Stimulated activated CD8-positive, alpha-beta memory T cell treated with anti-CD3 and anti-CD28 coated beads, Interleukin-2, amount 100 ng/mL, for 48 hours (primary cell): ENCODE measurements around the gene DCUN1D4.

Experiments
- DNase-seq, 2 donors: peaks; one replicate each; pipeline ENCODE4 v3.0.0-alpha.2; 2020; ENCODE audit warnings: low read depth in 2 of 2

DCUN1D4 gene

GRCh38 chr4:51842554-51843308, at the start of gene DCUN1D4:
Gene DCUN1D4, plus strand, starts transcription at chr4:51843153. Its CDS starts 90 bp downstream, at chr4:51843243.
- DNase-seq: peak; percentile 98 to 99

GRCh38 chr4:51820443-51821234, 22.3 kb upstream of the DCUN1D4 start:
- no peak for DNase-seq

- DNase-seq: no peak
Observed at GRCh38 chr4:51825341-51825740, 17.6 kb upstream of the DCUN1D4 start.

GRCh38 chr4:51830156-51830720, 12.7 kb upstream of the DCUN1D4 start:
- DNase-seq: no peak

GRCh38 chr4:51831133-51831532, 11.8 kb upstream of the DCUN1D4 start:
- peak; percentile 14 to 34 for DNase-seq

- no peak for DNase-seq
Observed at GRCh38 chr4:51833236-51833635, 9.7 kb upstream of the DCUN1D4 start.

- no peak for DNase-seq
Observed at GRCh38 chr4:51835079-51835478, 7.9 kb upstream of the DCUN1D4 start.

- DNase-seq: no peak
Observed at GRCh38 chr4:51835855-51836254, 7.1 kb upstream of the DCUN1D4 start.

- no peak for DNase-seq
Observed at GRCh38 chr4:51836549-51836948, 6.4 kb upstream of the DCUN1D4 start.

- no peak for DNase-seq
Observed at GRCh38 chr4:51840781-51841180, 2.2 kb upstream of the DCUN1D4 start.

GRCh38 chr4:51842167-51842553, 793 bp upstream of the DCUN1D4 start:
- no peak for DNase-seq

GRCh38 chr4:51843309-51844152, 578 bp downstream of the DCUN1D4 start:
- peak in 1 of 2 donors; percentile 44 for DNase-seq

- peak; percentile 70 to 76 for DNase-seq
Observed at GRCh38 chr4:51844153-51845054, 1.5 kb downstream of the DCUN1D4 start.

- DNase-seq: no peak
Observed at GRCh38 chr4:51845055-51845426, 2.1 kb downstream of the DCUN1D4 start.

GRCh38 chr4:51845711-51846110, 2.8 kb downstream of the DCUN1D4 start:
- DNase-seq: no peak

GRCh38 chr4:51849430-51849829, 6.5 kb downstream of the DCUN1D4 start:
- DNase-seq: no peak

- no peak for DNase-seq
Observed at GRCh38 chr4:51850294-51850693, 7.3 kb downstream of the DCUN1D4 start.

GRCh38 chr4:51851090-51851936, 8.4 kb downstream of the DCUN1D4 start:
- DNase-seq: no peak

GRCh38 chr4:51851937-51852290, 9.0 kb downstream of the DCUN1D4 start:
- no peak for DNase-seq
